B cell (primary cell): ENCODE results near the gene CARMIL1. TPM values are rescaled to one million over a fixed set of nuclear protein-coding genes. Genes with fewer than 3 reads are reported as not detected.

Experiments used
- ATAC-seq: fragments of 200-7000 bp; cut with Tn5 transposase; one replicate; pipeline ENCODE4 v1.10.0; 2021; ENCODE audit warnings: low read depth, mild to moderate bottlenecking, moderate number of reproducible peaks, moderate library complexity
- CTCF ChIA-PET: fragments of 350-600 bp; sonication (Branson Sonifier 250); formaldehyde crosslinking; loops from one replicate; lab custom pipeline; 2021; ENCODE audit warnings: antibody characterized with exemption, inconsistent platforms; lab: Charles Lee
- POLR2A ChIA-PET: fragments of 350-600 bp; sonication (Branson Sonifier 250); formaldehyde crosslinking; loops from one replicate; lab custom pipeline; 2021; ENCODE audit warnings: antibody characterized with exemption; lab: Charles Lee
- DNase-seq: peaks from one replicate; pipeline ENCODE4 v3.0.0; 2013
- H2AFZ ChIP-seq: 2 replicates; pipeline ENCODE4 v1.6.1; 2012; ENCODE audit warnings: mild to moderate bottlenecking, low read depth, low read length; ENCODE audit not compliant: insufficient read depth, poor library complexity, severe bottlenecking
- H3K27ac ChIP-seq, 2 donors: 1 replicate in 1 of 2; 2 replicates in 1 of 2; pipeline ENCODE4 v1.5.1; 2012 to 2013; ENCODE audit warnings: low read length in 2 of 2, mild to moderate bottlenecking in 2 of 2, moderate library complexity in 1 of 2
- H3K27me3 ChIP-seq, 4 experiments: fragments of 200-600 bp in 1 of 4; sonication (generic) in 1 of 4; replicated peaks in 1 of 4; 1 replicate in 2 of 4; 2 replicates in 2 of 4; pipeline versions ENCODE4 v1.6.1 to v1.7.0; 2013 to 2016; ENCODE audit warnings: low read length in 3 of 4, mild to moderate bottlenecking in 2 of 4, mixed read lengths in 1 of 4, moderate library complexity in 1 of 4; ENCODE audit not compliant: insufficient read depth in 4 of 4, control insufficient read depth in 3 of 4; ENCODE audit errors: control extremely low read depth in 1 of 4
- H3K36me3 ChIP-seq, 2 experiments: replicated peaks in 1 of 2; 1 replicate in 1 of 2; 2 replicates in 1 of 2; pipeline versions ENCODE4 v1.6.1 to v1.7.1; 2013; ENCODE audit warnings: low read length in 1 of 2; ENCODE audit not compliant: insufficient read depth in 2 of 2, control insufficient read depth in 1 of 2; ENCODE audit errors: control extremely low read depth in 1 of 2, extremely low read depth in 1 of 2
- H3K4me1 ChIP-seq, 2 donors: fragments of 200-600 bp in 1 of 2; sonication (generic) in 1 of 2; 1 replicate in 1 of 2; 2 replicates in 1 of 2; pipeline versions ENCODE4 v1.5.1 to v1.6.1; 2013 to 2017; ENCODE audit warnings: low read length in 2 of 2; ENCODE audit not compliant: control insufficient read depth in 2 of 2, insufficient read depth in 2 of 2
- H3K4me2 ChIP-seq: replicated peaks from 2 replicates; pipeline ENCODE3; 2012; ENCODE audit warnings: mild to moderate bottlenecking, low read depth, low read length; ENCODE audit not compliant: poor library complexity, severe bottlenecking
- H3K4me3 ChIP-seq, 5 experiments: fragments of 200-600 bp in 1 of 5; sonication (generic) in 1 of 5; 1 replicate in 3 of 5; 2 replicates in 2 of 5; pipeline versions ENCODE4 v1.5.1 to v1.7.0; 2011 to 2016; ENCODE audit warnings: low read length in 4 of 5, mild to moderate bottlenecking in 4 of 5, low read depth in 2 of 5, control low read depth in 1 of 5, moderate library complexity in 1 of 5; ENCODE audit not compliant: insufficient read depth in 1 of 5; ENCODE audit errors: control extremely low read depth in 1 of 5, extremely low read depth in 1 of 5
- H3K79me2 ChIP-seq: fragments of 200-600 bp; sonication (generic); one replicate; pipeline ENCODE4 v1.6.0; 2016; ENCODE audit warnings: low read length; ENCODE audit not compliant: control insufficient read depth, insufficient read depth
- H3K9ac ChIP-seq: fragments of 200-600 bp; sonication (generic); 2 replicates; pipeline ENCODE4 v1.6.1; 2017; ENCODE audit warnings: mild to moderate bottlenecking, low read length, moderate library complexity
- H3K9me3 ChIP-seq, 3 donors: one replicate each; pipeline versions ENCODE4 v1.6.1 to v1.7.1; 2013; ENCODE audit warnings: low read length in 2 of 3; ENCODE audit not compliant: control insufficient read depth in 2 of 3, insufficient read depth in 1 of 3; ENCODE audit errors: control extremely low read depth in 1 of 3
- H4K20me1 ChIP-seq: 2 replicates; pipeline ENCODE4 v1.6.0; 2012; ENCODE audit warnings: mild to moderate bottlenecking, low read length; ENCODE audit not compliant: insufficient read depth, control insufficient read depth, poor library complexity, severe bottlenecking
- H3K27ac Mint-ChIP-seq: one replicate; pipeline ENCODE4 v1.8.0; 2021; ENCODE audit warnings: mixed read lengths
- H3K27me3 Mint-ChIP-seq: one replicate; pipeline ENCODE4 v1.8.0; 2021; ENCODE audit warnings: mixed read lengths
- H3K4me1 Mint-ChIP-seq: one replicate; pipeline ENCODE4 v1.8.0; 2021; ENCODE audit warnings: mixed read lengths
- H3K4me3 Mint-ChIP-seq: one replicate; pipeline ENCODE4 v1.8.0; 2021; ENCODE audit warnings: mixed read lengths
- H3K9me3 Mint-ChIP-seq: one replicate; pipeline ENCODE4 v1.8.0; 2022; ENCODE audit warnings: mixed read lengths; ENCODE audit not compliant: insufficient read depth
- EZH2 ChIP-seq: IDR thresholded peaks from 2 replicates; pipeline ENCODE4 v1.6.1; 2012; ENCODE audit warnings: borderline replicate concordance, low read depth, mild to moderate bottlenecking, moderate library complexity, low read length; ENCODE audit not compliant: insufficient read depth, poor library complexity, severe bottlenecking
- WGBS: methylation state at CpG from one replicate; pipeline ENCODE4 v1.1.5; 2013; ENCODE audit warnings: missing lambda C conversion rate; ENCODE audit not compliant: insufficient coverage; 5-methylcytosine and 5-hydroxymethylcytosine counted together
- intact Hi-C: fragments of 100-400 bp; cut with micrococcal nuclease; formaldehyde crosslinking; loops from one replicate; pipeline ENCODE4 v1.10.0; 2022
- polyA plus RNA-seq: library from polyadenylated mRNA; depleted of rRNA; stranded (reverse); fragments of >200 nt; gene quantifications from 2 replicates; pipeline ENCODE4 v1.2.3, GENCODE V29; 2012
- total RNA-seq, 2 donors: library from RNA; stranded (reverse); fragments of 120-200 nt in 1 of 2; gene quantifications; 1 replicate in 1 of 2; 2 replicates in 1 of 2; pipeline versions ENCODE4 v1.2.3 to v1.2.4, GENCODE V29; 2013 to 2022
- TF ChIP-seq, protein P1 (sequence below): fragments of 200-600 bp; IDR thresholded peaks from one replicate; pipeline ENCODE4 v1.8.0; 2022; ENCODE audit warnings: antibody characterized with exemption, mild to moderate bottlenecking

The CARMIL1 gene
- total and polyA plus RNA-seq, 2 donors (not counting 1 experiment from before 2014, with no cell fraction given): 7.5 to 11.0 TPM

DNA sequence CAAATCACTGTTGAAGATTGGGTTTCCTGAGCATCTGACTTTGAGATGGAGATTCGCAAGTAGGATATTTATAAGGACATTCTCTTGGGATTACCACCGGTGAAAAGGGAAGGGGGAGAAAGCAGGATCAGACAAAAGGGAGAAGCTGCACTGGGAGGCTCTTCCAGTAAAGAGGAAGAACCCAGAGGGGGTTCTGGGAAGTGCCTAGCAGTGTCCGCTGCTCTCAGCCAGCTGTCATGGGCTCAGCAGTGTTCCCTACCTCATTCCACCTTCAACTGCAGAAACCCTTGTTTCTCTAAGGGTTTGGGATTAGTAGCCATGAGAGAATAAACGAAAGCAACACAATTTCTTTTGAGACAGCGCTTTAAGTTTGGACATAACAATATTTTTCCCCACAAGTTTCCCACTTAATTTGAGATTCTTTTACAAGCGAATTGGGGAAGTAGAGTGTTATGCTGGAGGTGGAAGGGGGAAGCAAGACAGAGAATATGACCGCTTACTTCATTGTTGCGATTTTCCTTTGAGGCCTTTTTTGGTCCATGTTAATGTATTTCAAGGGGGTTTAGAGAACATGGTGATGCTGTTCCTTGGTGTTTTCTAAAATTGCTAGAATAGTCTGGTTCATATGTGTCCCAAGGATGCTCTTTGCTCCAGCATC, 218.3 kb downstream of the CARMIL1 start:
- Histone ChIP-seq H3K4me3 (no peak overlapping the region), H3K9me3 (no peaks in the 10 kb centered on the region), H3K27me3 (no peaks in the 10 kb centered on the region), H3K27ac (no peak overlapping the region), H3K4me1 (no peaks in the 10 kb centered on the region), H3K9ac (no peak overlapping the region), H3K36me3 (peaks cover 0 to 1% of the 10 kb centered on the region in 2 experiments), H2AFZ (no peak overlapping the region), H3K79me2 (no peaks in the 10 kb centered on the region), H3K4me2 (no peak overlapping the region), H4K20me1 (no peaks in the 10 kb centered on the region)
- POLR2A ChIA-PET: no interaction called here
- no peak overlapping the region for H3K4me3 Mint-ChIP-seq
- CTCF ChIA-PET: interaction anchor here (0.7 to 4.2 kb wide), 3 partner anchors 12 to 274 kb away, joined by 3 to 25 read pairs (median 4); no protein-coding TSS in a partner anchor
- H3K9me3 Mint-ChIP-seq: no peaks in the 10 kb centered on the region
- intact Hi-C loops: no loop called here
- no peaks in the 10 kb centered on the region for H3K27me3 Mint-ChIP-seq
- ATAC-seq: no peak
- H3K4me1 Mint-ChIP-seq: no peaks in the 10 kb centered on the region
- H3K27ac Mint-ChIP-seq: no peak overlapping the region
- 86% methylated on average over 5 of the region's 8 CpGs for WGBS
- DNase-seq: no peak
- TF ChIP-seq, protein P1, sequence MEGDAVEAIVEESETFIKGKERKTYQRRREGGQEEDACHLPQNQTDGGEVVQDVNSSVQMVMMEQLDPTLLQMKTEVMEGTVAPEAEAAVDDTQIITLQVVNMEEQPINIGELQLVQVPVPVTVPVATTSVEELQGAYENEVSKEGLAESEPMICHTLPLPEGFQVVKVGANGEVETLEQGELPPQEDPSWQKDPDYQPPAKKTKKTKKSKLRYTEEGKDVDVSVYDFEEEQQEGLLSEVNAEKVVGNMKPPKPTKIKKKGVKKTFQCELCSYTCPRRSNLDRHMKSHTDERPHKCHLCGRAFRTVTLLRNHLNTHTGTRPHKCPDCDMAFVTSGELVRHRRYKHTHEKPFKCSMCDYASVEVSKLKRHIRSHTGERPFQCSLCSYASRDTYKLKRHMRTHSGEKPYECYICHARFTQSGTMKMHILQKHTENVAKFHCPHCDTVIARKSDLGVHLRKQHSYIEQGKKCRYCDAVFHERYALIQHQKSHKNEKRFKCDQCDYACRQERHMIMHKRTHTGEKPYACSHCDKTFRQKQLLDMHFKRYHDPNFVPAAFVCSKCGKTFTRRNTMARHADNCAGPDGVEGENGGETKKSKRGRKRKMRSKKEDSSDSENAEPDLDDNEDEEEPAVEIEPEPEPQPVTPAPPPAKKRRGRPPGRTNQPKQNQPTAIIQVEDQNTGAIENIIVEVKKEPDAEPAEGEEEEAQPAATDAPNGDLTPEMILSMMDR: no peak
- TF ChIP-seq EZH2: no peak

DNA sequence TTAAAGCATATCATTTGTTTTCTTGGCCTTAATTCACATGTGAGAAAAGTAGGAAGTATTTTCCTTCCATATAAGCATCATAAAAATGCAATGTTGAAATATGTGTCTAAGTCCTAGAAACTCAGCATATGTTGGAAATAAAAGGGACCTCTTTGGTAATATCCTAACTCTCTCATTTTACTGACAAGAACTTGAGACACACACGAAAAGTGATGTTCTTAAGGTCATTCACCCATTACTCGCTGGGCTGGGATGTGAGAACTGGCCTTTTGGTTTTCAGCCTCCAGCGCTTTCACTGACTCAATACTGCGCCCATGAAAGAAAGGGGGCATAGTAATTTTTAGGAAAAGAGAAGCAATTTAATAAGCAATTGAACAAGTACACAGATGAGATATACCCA, 219.3 kb downstream of the CARMIL1 start:
- intact Hi-C loops: no loop called here

More for the DNA sequence above, 219.3 kb downstream of the CARMIL1 start:
- TF ChIP-seq EZH2: no peak
- TF ChIP-seq, protein P1: no peak
- WGBS: 90% methylated on average over 2 of the region's 4 CpGs
- ATAC-seq (no peak), DNase-seq (no peak)
- no peaks in the 10 kb centered on the region for H3K4me1 ChIP-seq
- ChIA-PET POLR2A (interaction anchor here (0.6 kb wide), 1 partner anchor 1115 kb away, joined by 5 read pairs; no protein-coding TSS in a partner anchor), CTCF (interaction anchor here (0.7 kb wide), 1 partner anchor 275 kb away, joined by 3 read pairs; no protein-coding TSS in a partner anchor)
- H4K20me1 ChIP-seq: no peaks in the 10 kb centered on the region
- H3K27me3 Mint-ChIP-seq: no peaks in the 10 kb centered on the region
- no peaks in the 10 kb centered on the region for H3K4me1 Mint-ChIP-seq
- no peak overlapping the region for H3K9ac ChIP-seq
- H3K27ac Mint-ChIP-seq: no peak overlapping the region
- H3K4me3 ChIP-seq: no peak overlapping the region
- peaks cover 0 to 1% of the 10 kb centered on the region in 2 experiments for H3K36me3 ChIP-seq
- H2AFZ ChIP-seq: no peak overlapping the region
- no peaks in the 10 kb centered on the region for H3K9me3 ChIP-seq
- H3K4me2 ChIP-seq: no peak overlapping the region
- no peak overlapping the region for H3K27ac ChIP-seq
- no peak overlapping the region for H3K4me3 Mint-ChIP-seq
- no peaks in the 10 kb centered on the region for H3K9me3 Mint-ChIP-seq
- H3K79me2 ChIP-seq: no peaks in the 10 kb centered on the region
- no peaks in the 10 kb centered on the region for H3K27me3 ChIP-seq
